Measurements from ENCODE around the gene CAPN14.
"Not testable (repeated sequence)": the region's sequence is repeated elsewhere in the genome, so short reads cannot be mapped to it uniquely, and the experiment has no call there.

Gene CAPN14

GRCh38 chr2:31197166-31197565, 20.1 kb downstream of the CAPN14 start:
- no peak for DNase-seq (ENCODE audit: low read depth in 3 of 3, low spot score in 1 of 3)

- DNase-seq (ENCODE audit: low read depth in 3 of 3, low spot score in 1 of 3) = no peak
Observed at GRCh38 chr2:31196622-31197021, 20.7 kb downstream of the CAPN14 start.

- no peak for DNase-seq (ENCODE audit: low read depth in 3 of 3, low spot score in 1 of 3)
Observed at GRCh38 chr2:31193806-31194205, 23.5 kb downstream of the CAPN14 start.

- no peak for DNase-seq (ENCODE audit: low read depth in 3 of 3, low spot score in 1 of 3)
Observed at GRCh38 chr2:31192851-31193392, 24.4 kb downstream of the CAPN14 start.

GRCh38 chr2:31192396-31192795, 24.9 kb downstream of the CAPN14 start:
- DNase-seq (ENCODE audit: low read depth in 3 of 3, low spot score in 1 of 3) = no peak

GRCh38 chr2:31191931-31192330, 25.4 kb downstream of the CAPN14 start:
- no peak for DNase-seq (ENCODE audit: low read depth in 3 of 3, low spot score in 1 of 3)

GRCh38 chr2:31190188-31190587, 27.1 kb downstream of the CAPN14 start:
- DNase-seq (ENCODE audit: low read depth in 3 of 3, low spot score in 1 of 3) = no peak

- no peak for DNase-seq (ENCODE audit: low read depth in 3 of 3, low spot score in 1 of 3)
Observed at GRCh38 chr2:31189141-31189540, 28.2 kb downstream of the CAPN14 start.

- no peak for DNase-seq (ENCODE audit: low read depth in 3 of 3, low spot score in 1 of 3)
Observed at GRCh38 chr2:31188131-31188530, 29.2 kb downstream of the CAPN14 start.

- DNase-seq (ENCODE audit: low read depth in 3 of 3, low spot score in 1 of 3) = no peak
Observed at GRCh38 chr2:31187166-31187565, 30.1 kb downstream of the CAPN14 start.

- DNase-seq (ENCODE audit: low read depth in 3 of 3, low spot score in 1 of 3) = not testable (repeated sequence)
Observed at GRCh38 chr2:31183973-31184372, 33.3 kb downstream of the CAPN14 start.

- no peak for DNase-seq (ENCODE audit: low read depth in 3 of 3, low spot score in 1 of 3)
Observed at GRCh38 chr2:31176742-31177141, 40.6 kb downstream of the CAPN14 start.

GRCh38 chr2:31171142-31171541, 46.2 kb downstream of the CAPN14 start:
- no peak for DNase-seq (ENCODE audit: low read depth in 3 of 3, low spot score in 1 of 3)

GRCh38 chr2:31170071-31170698, 47.1 kb downstream of the CAPN14 start:
- DNase-seq (ENCODE audit: low read depth in 3 of 3, low spot score in 1 of 3) = peak in 1 of 3 donors; percentile 21

- DNase-seq (ENCODE audit: low read depth in 3 of 3, low spot score in 1 of 3) = no peak
Observed at GRCh38 chr2:31168291-31168690, 49.0 kb downstream of the CAPN14 start.

GRCh38 chr2:31166925-31167324, 50.4 kb downstream of the CAPN14 start:
- DNase-seq (ENCODE audit: low read depth in 3 of 3, low spot score in 1 of 3) = no peak

GRCh38 chr2:31163011-31163539, 54.2 kb downstream of the CAPN14 start:
- DNase-seq (ENCODE audit: low read depth in 3 of 3, low spot score in 1 of 3) = no peak

- no peak for DNase-seq (ENCODE audit: low read depth in 3 of 3, low spot score in 1 of 3)
Observed at GRCh38 chr2:31161637-31162036, 55.7 kb downstream of the CAPN14 start.

GRCh38 chr2:31151501-31151900, 65.8 kb downstream of the CAPN14 start:
- no peak for DNase-seq (ENCODE audit: low read depth in 3 of 3, low spot score in 1 of 3)

- DNase-seq (ENCODE audit: low read depth in 3 of 3, low spot score in 1 of 3) = no peak
Observed at GRCh38 chr2:31150120-31150670, 67.1 kb downstream of the CAPN14 start.

- no peak for DNase-seq (ENCODE audit: low read depth in 3 of 3, low spot score in 1 of 3)
Observed at GRCh38 chr2:31148514-31148913, 68.8 kb downstream of the CAPN14 start.

GRCh38 chr2:31147645-31148044, 69.7 kb downstream of the CAPN14 start:
- no peak for DNase-seq (ENCODE audit: low read depth in 3 of 3, low spot score in 1 of 3)

- no peak for DNase-seq (ENCODE audit: low read depth in 3 of 3, low spot score in 1 of 3)
Observed at GRCh38 chr2:31142110-31142509, 75.2 kb downstream of the CAPN14 start.

Measured in stimulated activated CD4-positive, alpha-beta T cell treated with anti-CD3 and anti-CD28 coated beads, TNF-alpha, amount 100 ng/mL, for 1 hour (primary cell).